GM21723 (cell line): ENCODE results near the gene BAIAP2.
A peak's percentile ranks its signal among the peaks of the same experiment; 100 is the strongest.
"Not testable (repeated sequence)": the region's sequence is repeated elsewhere in the genome, so short reads cannot be mapped to it uniquely, and the experiment has no call there.

Source experiments
- ATAC-seq: cut with Tn5 transposase; IDR thresholded peaks from one replicate; pipeline ENCODE4 v1.9.1; 2021; ENCODE audit warnings: mild to moderate bottlenecking, moderate library complexity; ENCODE audit not compliant: unreplicated experiment

The BAIAP2 gene

DNA sequence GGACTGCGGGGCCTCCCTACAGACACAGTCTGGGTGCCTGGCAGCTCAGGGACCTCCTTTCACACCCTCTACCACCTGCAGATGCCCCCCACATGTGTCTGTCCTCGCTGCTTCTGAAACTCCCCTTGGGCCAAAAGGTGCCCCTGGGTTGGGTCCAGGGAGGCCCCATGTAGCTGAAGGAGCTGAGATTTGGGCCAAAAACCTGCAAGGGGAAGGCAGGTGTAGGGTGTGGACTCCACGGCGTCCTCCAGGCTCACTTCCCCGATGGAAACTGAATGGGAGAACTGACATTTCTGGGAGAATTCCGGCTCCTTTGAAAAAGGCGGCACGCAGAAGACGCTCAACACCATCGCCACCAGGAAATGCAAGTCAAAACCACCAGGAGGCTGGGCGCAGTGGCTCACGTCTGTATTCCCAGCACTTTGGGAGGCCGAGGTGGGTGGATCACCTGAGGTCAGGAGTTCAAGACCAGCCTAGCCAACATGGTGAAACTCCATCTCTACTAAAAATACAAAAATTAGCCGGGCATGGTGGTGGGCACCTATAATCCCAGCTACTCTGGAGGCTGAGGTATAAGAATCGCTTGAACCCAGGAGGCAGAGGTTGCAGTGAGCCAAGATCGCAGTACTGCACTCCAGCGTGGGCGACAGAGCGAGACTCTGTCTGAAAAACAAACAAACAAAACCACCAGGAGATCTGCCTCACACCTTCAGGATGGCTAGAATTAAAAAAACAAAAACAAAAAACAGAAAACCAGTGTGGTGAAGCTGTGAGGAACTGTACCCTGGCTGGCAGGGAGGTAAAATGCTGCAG lies 13.2 kb upstream of the BAIAP2 start:
- no peak for ATAC-seq

DNA sequence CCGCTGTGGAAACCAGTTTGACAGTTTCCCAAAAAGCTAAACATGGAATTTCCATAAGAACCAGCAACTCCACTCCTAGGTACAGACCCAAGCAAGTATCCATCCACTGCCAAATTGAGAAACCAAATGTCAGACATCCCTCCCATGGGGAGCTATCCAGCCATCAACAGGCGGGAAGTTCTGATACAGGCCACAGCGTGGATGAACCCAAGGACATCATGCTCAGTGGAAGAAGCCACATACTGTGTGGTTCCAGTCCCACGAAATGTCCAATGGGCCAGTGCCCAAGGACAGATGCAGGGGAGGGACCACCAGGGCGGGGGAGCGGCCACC lies 12.6 kb upstream of the BAIAP2 start:
- no peak for ATAC-seq

DNA sequence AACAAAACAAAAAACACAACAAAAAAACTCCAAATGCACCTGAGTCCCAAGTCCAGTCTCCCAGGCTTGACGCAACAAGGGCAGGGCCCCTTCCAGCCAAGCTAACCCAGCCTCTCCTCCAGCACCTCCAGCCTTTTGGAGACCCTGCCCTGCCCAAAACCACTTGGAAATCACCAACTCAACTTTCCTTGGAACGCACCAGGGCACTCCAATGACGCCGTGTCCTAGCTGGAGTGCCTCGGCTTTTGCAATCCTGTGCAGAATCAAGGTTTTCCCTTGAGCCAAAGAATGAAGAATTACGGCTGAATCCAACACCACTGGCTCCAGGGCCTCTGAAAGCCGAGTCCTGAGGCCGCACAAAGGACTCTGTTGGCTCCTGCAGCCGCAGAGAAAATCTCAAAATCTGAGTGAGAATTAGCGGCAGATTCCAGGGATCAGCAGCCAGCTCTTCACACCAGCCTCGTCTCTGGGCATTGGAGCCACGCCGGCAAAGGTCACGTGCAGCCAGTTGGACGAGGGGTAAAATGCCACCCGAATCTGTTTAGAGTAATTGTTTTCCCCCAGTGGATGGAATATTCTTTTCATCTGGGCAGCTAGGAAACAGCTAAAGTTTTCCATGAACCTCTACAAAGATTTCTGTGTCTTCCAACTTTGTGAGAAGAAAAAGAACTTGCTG lies 9.7 kb upstream of the BAIAP2 start:
- no peak for ATAC-seq

DNA sequence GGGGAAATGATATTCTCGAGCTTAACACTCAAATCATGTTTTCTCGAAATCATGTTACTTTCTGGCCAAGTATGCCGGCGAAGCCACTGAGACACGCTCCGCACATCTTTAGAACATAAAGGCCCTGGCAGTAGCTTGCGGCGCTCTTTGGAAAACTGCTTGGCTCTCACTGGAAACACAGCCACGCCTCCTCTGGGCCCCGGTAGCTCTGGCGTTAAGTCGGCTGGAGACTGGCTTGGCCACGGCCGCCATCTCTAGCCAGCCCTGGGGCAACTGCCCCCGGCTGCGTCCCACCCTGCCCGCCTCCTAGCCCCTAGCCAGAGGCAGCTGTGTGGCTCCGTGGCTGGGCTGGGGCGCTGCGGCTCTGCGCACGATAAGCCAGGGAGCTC lies 9.2 kb upstream of the BAIAP2 start:
- no peak for ATAC-seq

DNA sequence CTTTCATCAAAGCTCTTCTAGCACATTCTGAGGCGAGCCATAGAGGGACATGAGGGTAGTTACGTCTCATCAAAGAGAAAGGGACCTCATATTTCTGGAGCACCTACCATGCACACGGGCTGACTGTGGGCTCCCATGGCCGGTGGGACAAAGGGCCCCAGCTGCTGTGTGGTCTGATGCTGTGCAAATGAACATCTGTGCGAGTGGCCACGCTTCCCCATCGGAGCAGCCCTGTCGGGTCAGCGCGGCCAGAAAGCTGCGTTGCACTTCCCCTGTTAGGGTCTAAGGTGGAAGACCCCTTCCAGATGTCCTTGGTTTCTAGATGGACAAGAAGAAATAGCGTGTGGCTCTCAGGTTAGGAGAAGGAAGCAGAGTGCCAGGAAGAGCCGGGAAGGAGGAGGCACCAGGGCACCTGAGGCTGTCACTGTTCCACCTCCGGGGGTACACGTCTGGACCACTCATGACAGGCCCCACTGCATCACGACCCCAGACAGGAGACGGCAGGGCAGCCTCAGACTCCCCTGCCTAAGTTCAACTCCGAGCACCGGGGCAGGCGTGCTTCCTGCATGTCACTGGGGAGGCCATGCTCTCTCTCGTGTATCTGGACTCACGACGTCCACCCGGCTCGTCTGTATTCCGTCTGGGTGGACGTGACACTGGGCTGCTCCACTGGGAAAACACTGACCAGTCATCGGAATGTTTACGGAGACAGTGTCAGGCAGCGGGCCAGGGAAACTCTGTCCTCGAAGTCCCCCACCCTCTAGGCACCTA lies 8.5 kb upstream of the BAIAP2 start:
- ATAC-seq = no peak

DNA sequence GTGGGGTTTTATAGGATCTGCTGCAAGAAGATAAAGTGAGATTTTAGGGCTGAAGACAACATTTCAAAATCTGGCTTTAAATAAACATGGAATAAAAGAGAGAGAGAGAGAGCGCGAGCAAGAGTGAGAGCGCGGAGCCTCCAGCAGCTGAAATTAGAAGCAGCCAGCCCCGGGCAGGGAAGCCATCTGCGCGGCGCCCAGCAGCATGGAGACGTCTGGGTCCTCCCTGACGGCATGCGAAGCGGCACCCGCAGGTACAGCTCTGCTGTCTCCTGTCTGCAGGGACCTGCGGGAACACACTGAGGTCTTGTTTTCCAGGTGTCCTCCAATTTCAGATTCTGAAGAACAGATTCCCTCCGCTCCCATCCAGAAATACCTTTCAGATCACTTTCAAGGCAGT lies 7.9 kb upstream of the BAIAP2 start:
- ATAC-seq = no peak

DNA sequence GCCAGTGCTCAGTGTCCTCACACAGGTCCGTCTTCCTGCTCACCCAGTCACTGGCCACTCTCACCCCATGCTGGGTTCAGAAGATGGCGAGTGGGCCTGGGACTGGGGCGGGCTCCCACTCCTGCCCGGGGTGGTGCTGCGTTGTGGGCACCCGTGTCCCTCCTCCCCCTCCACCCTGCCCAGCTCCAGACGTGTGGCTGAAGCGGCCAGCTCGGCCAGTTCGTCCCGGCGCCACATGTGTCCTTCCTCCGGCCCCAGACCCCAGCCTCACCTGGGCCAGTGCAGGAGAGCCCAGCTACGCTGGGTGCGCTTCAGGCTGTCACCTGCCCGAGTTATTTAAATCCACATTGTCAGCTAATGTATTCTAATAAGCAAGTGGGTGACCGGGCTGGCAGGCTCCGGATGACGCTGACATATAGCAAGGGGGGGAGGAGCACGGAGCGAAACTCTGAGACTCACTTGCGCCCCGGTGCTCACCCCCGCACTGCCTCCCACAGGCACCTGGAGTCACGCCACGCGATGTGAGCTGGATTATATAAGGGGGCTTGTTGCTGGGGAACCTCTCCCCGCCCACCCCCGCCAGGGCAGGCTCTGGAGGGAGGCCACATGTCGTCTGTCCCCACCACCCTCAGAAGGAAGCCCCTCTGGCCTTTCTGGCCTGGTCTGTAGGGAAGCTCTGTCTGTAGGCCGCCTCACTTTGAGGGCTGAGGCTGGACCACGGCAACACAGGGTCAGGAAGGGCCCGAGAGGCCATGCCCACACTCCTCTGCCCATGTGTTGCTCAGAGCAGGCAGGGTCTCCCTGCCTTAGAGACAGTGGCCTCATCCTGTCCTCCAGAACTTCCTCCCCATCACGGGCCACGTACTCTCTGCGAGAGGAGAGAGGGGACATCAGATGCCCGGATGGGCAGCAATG lies 7.1 kb upstream of the BAIAP2 start:
- ATAC-seq = no peak

DNA sequence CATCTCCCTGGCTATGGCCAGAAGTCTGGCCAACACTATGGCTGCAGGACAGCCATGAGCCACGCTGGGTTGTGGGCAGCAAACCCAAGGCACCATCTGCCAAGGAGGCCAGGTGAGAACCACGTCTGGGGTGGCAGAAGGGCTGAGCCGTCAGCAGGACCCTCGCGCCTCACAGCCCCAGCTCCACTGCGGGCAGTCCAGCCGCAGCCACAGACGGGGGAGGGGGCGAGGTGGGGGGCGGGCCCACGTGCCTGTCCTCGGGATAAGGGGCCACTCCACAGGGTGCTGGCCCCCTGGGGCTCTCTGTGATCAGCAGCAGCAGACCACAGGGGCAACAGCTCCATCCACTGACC lies 6.5 kb upstream of the BAIAP2 start:
- ATAC-seq = no peak

DNA sequence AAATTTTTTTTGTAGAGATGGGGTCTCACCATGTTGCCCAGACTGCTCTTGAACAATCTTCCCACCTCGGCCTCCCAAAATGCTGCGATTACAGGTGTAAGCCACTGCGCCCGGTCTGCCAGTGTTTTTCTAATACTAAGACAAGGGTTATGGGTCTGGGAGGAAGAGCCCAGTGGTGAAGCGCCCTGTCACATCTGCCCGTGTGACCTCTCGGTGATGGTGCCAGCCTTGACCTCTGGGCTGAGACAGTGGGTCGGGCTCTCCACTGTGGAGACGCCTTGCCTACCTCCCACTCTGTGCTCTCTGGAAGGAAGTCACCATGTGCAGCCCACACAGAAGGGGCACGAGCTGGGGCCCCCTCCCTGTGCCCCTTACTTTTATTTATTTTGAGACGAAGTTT lies 5.1 kb upstream of the BAIAP2 start:
- ATAC-seq = no peak

DNA sequence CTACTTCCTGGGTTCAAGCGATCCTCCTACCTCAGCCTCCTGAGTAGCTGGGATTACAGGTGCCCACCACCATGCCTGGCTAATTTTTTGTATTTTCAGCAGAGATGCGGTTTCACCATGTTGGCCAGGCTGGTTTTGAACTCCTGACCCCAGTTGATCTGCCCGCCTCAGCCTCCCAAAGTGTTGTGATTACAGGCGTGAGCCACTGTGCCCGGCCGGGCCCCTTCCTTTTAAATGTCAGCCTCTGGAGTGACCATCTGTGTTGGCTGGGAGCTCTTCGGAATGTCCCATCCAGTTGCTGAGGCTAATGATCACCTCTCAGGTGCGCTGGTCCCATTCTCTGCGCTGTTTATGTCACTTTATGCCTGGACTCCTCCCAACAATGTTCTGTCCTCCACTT lies 4.6 kb upstream of the BAIAP2 start:
- ATAC-seq = not testable (repeated sequence)

DNA sequence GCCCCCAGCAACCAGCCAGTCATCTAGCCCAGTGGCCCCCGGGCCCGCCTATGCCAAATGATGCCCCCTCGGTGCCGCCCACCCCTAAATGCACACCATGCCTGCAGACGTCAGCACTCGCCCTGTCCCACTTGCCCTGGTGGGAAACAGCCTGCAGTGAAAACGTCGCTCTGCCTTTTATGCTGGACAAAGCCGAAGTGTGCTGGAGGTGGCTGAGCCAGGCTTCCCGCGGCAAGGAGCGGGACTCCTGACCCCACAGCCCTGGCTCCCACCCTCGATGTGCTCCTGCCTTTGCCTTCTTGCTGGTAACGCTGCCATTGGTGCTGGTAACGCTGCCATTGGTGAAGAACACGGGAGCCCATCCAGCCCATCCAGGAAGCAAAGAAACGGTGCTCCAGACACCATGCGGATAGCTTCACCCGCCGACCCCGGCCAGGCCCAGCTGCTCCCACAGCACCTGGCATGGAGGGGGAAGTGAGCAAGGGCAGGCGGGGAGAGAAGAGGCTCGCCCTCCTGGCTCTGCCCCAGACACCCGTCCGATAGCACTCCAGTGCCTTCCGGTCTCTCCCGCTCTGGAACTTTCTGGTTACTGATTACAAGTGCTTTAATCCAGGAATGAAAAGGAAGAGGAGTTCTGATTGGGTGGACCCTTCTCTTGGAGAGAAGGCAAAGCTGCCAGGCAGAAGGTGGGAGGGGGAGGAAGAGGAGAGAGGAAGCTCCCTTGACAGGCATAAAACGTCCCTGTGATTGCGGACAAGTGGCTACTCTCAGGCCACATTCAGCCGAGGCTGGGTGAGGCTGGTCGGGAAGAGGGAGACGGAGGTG lies 4.0 kb upstream of the BAIAP2 start:
- no peak for ATAC-seq

DNA sequence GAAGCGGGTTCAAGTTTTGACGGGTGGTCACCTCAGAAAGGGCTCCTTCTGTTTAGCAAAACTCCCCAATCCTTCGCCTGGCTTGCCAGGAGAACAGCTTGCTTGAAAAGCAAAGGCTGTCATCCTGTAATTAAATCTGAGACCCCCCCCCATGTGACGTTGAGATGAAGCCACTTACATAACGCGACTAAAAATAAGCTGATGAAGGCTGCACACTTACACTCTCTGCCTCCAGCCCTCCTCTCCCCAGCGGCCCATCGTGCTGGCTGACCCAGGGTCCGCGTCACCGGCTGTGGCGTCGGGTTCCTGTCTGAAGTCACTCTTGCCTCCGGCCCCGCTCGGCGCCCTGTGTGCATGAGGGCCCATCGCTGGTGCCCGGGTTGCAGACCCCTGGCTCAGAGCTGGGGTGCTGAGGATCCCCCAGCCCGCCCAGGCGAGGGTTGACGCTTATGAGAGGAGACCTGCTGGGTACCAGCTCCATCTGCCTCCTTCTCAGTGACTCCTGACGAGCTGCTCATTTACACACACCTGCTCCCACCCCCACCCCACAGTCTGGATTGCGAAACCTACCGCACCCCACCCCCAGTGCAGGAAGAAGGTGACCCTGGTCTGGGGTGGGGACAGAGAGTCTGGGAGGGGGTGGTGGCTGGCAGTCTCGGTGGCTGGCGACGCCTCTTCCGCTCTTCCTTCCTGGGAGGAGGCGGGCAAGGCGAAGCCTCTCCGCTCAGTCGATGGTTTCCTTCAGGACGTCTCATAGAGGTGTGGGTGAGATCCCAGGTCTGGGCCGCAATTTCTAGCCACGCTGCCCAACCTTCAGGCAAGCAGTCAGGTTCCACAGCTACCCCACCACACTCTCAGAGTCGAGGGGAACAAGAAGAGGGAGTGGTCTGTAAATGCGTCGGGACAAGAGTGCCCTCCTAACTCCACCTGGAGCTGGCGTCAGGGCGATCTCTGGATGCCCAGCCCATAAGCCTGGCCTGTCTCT lies 3.1 kb upstream of the BAIAP2 start:
- ATAC-seq = no peak

DNA sequence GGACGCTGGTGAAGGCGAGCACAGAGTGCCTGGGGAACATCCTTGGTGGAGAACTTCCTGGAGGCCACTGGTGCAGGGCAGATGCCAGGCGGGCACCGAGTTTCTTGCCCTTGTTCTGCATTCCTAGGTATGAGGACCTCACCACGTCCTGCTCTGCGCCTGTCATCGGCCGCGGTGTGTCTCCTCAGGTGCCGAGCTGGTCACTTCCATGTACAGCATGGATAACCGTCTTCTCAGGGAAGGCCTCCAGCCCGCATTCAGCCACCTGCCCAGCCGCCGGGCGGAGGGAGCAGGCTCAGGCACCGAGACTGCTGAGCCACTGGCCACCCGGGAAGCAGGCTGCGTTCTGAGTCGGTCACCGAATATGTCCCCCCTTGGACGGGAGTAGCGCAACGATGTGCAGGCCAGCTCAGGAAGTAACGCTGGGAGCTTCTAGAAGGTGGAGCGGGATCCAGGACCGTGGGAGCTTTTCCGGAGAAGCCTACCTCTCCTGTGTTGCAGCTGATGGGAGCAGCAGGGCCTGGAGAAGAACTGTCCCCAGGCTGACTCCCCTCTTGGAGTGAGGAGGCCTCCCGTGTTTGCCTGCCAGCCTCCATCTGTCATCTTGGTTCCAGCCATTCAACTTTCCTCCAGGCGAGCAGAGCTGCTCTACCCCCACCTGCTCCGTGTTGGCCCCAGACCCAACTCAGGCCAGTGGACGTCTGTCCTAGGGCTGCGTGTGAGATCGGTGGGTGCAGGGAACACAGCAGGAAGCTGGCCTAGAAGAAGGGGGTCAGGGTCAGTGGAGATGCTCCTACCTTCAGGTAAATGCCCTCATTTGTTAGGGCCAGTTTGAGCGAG lies 2.1 kb upstream of the BAIAP2 start:
- no peak for ATAC-seq

DNA sequence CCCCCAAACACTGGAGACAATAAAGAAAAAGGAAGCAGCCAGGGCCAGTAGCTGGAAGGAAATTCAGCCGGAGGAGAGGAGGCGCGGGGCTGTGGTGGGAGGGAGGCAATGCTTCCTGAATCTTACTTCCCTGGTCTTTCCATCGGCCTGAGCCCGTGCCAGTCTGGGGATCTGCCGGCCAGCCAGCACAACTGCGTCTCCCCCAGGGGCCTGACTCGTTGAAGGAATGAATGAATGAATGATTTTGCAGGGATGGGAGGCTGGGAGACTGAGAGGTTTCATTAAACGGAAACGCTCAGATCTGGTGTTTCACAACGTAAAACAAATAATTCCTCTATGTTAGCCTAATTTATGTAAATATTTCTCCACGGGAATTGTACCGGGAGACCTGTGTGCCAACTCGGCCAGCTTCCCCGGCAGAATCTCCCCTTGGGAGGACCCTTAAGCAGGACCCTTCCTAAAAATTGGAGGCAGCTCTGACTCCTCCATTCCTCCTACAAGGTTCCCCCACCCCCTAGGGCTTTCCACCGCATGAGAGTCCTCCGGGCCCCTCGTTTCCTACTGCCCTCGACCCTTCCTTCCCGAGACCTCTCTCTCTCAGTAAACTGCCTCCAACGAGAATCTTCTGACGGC lies 1.3 kb upstream of the BAIAP2 start:
- ATAC-seq = no peak

DNA sequence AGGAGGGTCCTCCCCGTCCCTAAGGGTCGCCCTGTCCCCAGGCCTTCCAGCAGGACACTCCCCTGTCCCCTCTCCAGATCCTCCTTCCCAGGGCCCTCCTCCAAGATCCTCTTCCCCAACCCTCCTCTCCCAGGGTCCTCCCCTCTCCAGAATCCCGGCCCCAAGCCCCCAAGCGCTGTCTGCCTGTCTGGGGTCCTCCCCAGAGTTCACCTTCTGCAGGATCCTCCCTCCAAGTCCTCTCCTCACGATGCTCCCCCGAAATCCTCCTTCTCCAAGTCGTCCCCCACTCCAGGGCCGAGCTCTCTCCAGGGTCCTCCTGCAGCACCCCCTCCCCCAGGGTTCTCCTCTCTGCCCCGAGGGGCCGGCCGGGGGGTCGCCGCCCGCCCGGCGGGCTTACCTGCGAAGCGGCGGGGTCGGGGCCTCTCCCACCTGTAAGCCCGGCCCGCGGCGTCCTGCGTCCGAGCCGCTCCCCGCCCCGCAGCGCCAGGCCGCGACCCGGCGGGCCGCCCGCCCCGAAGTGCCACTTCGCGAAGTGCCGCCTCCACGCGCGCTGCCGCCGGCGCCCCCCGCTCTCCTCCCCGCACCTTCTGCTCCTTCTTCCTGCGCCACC lies 678 bp upstream of the BAIAP2 start:
- peak; percentile 14 for ATAC-seq

DNA sequence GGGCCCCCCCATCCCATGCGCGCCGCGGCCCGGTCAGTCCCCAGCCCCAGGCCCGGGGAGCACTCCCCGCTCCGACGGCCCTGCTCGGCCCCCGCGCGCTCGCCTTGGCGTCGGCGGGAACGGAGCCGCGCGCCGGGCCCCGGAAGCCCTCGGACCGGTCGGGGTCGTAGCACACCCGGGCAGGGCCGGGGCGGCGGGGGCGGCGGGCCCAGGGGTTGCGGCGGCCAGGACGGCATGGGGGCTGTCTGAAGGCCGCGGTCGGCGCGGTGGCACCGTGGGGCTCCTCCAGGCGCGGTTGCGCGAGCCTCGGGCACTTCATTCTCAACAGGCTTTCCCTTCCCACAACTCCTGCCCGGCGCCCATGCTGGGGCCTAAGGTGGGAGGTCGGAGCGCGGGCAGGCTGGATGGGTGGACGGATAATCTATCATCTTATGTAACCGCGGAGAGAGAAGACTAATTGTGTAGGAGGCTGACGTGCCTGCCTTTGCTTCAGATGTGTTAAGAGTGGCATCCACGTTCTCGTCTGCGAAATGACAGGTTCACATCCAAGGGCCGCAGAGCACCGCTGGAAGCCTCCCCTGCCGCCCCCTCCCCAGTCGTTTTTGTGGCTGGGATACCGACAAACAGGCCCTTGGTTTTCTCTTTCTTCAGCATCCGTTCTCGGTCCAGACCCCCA lies 708 bp downstream of the BAIAP2 start:
- ATAC-seq = peak; percentile 2
